ENCODE data around the gene MORF4L1. TPM values are rescaled to one million over a fixed set of nuclear protein-coding genes. Genes with fewer than 3 reads are reported as not detected.

The MORF4L1 gene
- total RNA-seq, 1 experiment from 2014 or later: 360 TPM

- no peak for TF ChIP-seq TCF7L2 (IDR thresholded peaks at IDR 0.05; ENCODE audit: low read depth, low read length)
- TF ChIP-seq REST (IDR thresholded peaks at IDR 0.05; ENCODE audit: insufficient read depth in 1 of 2, low read depth in 2 of 2, low read length in 1 of 2): no peak
- TF ChIP-seq SIN3A (IDR thresholded peaks at IDR 0.05; ENCODE audit: borderline replicate concordance, insufficient read depth, low read depth, low read length): no peak
- TF ChIP-seq CTCF (IDR thresholded peaks at IDR 0.05): peak; percentile 68
- TF ChIP-seq POLR2AphosphoS5 (IDR thresholded peaks at IDR 0.05; ENCODE audit: low read depth, low read length): peak; percentile 56
- peaks cover 27% of the 10 kb centered on the region for H3K36me3 ChIP-seq (ENCODE audit: control insufficient read depth, insufficient read depth, low read length)
- H3K27ac ChIP-seq (ENCODE audit: low read length): no peak overlapping the region
- H3K27me3 ChIP-seq (ENCODE audit: control insufficient read depth, insufficient read depth, low read length): no peaks in the 10 kb centered on the region
- BruUV-seq (replicated peaks): no TSS peak
- DNase-seq (ENCODE audit: low read depth, low spot score) (no peak), ATAC-seq (no peak)
- intact Hi-C loops (cut with micrococcal nuclease; ENCODE audit: unreplicated experiment) (no loop called here), in situ Hi-C loops (cut with HindIII; ENCODE audit: low pct_unique_long_range_greater_than_20kb, low sequenced_read_pairs) (no loop called here)
- ChIA-PET POLR2A (no interaction called here), CTCF (interaction anchor here (0.6 to 1.4 kb wide), 2 partner anchors 99 to 788 kb away, joined by 3 to 5 read pairs; no protein-coding TSS in a partner anchor)
- H3K9me3 ChIP-seq (ENCODE audit: control insufficient read depth, insufficient read depth, low read depth, low read length): no peaks in the 10 kb centered on the region
- no peak overlapping the region for H3K4me3 ChIP-seq (ENCODE audit: low read depth in 2 of 2, low read length in 2 of 2)
- H3K4me1 ChIP-seq (ENCODE audit: control insufficient read depth, insufficient read depth, low read length): peaks cover 3% of the 10 kb centered on the region; the same call in 1 of the 2 replicates
Measured at GRCh38 chr15:78907577-78907976, 34.9 kb downstream of the MORF4L1 start.

DNA sequence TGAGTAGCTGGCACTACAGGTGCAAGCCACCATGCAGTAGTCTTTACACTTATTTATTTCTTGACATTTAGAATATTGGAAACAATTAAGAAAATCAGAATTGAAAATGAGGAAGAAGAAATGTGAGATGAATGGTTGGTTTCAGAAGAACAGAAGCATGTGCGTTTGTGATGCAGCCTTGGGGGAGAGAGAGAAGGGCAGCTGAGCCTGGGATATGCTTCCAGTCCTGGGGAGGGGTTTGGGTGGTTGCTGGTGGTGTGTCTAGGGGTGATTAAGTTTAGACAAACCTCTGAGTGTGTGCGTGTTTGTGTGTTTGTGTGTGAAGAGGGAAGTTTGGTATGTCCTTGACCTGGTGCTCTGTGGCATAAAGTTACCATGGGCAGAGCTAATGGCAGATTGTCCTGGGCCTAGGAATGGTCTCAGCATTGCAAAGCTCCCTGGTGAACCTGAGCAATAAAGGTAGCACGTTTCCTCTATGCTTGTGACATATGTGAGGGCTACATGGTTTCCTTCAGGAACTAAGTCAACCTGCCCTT, 36.5 kb downstream of the MORF4L1 start:
- intact Hi-C loops (cut with micrococcal nuclease; ENCODE audit: unreplicated experiment) (no loop called here), in situ Hi-C loops (cut with HindIII; ENCODE audit: low pct_unique_long_range_greater_than_20kb, low sequenced_read_pairs) (no loop called here)
- ChIA-PET POLR2A (no interaction called here), CTCF (no interaction called here)
- Histone ChIP-seq H3K27ac (ENCODE audit: low read length) (no peak overlapping the region), H3K4me3 (ENCODE audit: low read depth in 2 of 2, low read length in 2 of 2) (no peak overlapping the region), H3K9me3 (ENCODE audit: control insufficient read depth, insufficient read depth, low read depth, low read length) (no peaks in the 10 kb centered on the region), H3K36me3 (ENCODE audit: control insufficient read depth, insufficient read depth, low read length) (peaks cover 20% of the 10 kb centered on the region), H3K27me3 (ENCODE audit: control insufficient read depth, insufficient read depth, low read length) (no peaks in the 10 kb centered on the region), H3K4me1 (ENCODE audit: control insufficient read depth, insufficient read depth, low read length) (peaks cover 3% of the 10 kb centered on the region; the same call in 1 of the 2 replicates)
- no TSS peak for BruUV-seq (replicated peaks)
- ATAC-seq: peak; percentile 8; the same call in 1 of the 2 replicates
- no peak for DNase-seq (ENCODE audit: low read depth, low spot score)
- TF ChIP-seq REST (IDR thresholded peaks at IDR 0.05; ENCODE audit: insufficient read depth in 1 of 2, low read depth in 2 of 2, low read length in 1 of 2): no peak
- TF ChIP-seq TCF7L2 (IDR thresholded peaks at IDR 0.05; ENCODE audit: low read depth, low read length): no peak
- TF ChIP-seq POLR2AphosphoS5 (IDR thresholded peaks at IDR 0.05; ENCODE audit: low read depth, low read length): no peak
- no peak for TF ChIP-seq SIN3A (IDR thresholded peaks at IDR 0.05; ENCODE audit: borderline replicate concordance, insufficient read depth, low read depth, low read length)
- no peak for TF ChIP-seq CTCF (IDR thresholded peaks at IDR 0.05)

Data from Panc1 (cell line).